ENCODE measurements around the gene KDELR1. TPM values are rescaled to one million over a fixed set of nuclear protein-coding genes. Genes with fewer than 3 reads are reported as not detected.

The KDELR1 gene
- total and polyA plus RNA-seq, 9 of the 15 experiments (the other 6 are each of a cell fraction or from before 2014, with no cell fraction given): 6.1 to 165 (median 58.5) TPM

DNA sequence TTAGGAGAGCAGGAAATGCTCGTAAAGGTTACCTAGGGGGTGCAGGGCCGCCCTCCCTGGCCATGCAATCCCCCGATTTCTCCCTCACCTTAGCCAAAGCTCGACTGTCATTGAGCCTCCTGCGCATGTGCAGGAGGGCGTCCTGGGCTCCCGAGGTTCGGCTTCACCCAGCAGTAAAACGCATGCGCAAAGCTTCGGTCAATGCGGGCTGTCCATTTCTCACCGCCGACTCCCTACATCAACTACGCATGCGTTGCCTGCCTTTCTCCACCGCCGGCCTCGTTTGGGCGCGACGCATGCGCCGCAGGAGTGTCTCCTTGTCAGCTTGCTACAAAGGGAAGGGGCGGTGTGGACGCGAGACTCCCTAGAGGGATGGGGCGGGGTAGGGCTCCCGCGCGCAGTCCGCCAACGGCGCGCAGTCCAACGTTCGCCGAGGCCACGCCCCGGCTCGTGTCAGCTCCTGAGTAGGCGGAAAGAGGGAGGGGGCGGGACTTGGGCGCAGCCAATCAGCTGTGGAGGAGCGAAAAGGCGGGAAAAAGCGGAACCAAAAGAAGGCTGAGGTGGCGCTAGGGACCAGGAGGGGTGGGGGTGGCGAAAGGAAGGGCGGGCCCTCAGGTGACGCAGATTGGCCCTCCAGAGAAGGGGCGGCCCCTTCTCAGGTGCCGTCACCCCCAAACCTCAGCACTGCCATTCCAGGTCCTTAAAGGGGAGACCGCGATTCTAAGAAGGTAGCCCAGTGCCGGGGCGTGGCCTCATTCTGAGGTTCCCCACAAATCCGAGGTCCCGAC is 27.3 kb downstream of the KDELR1 start, which contains the start of the genes SYNGR4 and TMEM143 (continued):
- TF ChIP-seq, protein P1, sequence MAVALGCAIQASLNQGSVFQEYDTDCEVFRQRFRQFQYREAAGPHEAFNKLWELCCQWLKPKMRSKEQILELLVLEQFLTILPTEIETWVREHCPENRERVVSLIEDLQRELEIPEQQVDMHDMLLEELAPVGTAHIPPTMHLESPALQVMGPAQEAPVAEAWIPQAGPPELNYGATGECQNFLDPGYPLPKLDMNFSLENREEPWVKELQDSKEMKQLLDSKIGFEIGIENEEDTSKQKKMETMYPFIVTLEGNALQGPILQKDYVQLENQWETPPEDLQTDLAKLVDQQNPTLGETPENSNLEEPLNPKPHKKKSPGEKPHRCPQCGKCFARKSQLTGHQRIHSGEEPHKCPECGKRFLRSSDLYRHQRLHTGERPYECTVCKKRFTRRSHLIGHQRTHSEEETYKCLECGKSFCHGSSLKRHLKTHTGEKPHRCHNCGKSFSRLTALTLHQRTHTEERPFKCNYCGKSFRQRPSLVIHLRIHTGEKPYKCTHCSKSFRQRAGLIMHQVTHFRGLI (CRISPR knock-in tag; IDR thresholded peaks at IDR 0.05): no peak
- TF ChIP-seq, protein P2, sequence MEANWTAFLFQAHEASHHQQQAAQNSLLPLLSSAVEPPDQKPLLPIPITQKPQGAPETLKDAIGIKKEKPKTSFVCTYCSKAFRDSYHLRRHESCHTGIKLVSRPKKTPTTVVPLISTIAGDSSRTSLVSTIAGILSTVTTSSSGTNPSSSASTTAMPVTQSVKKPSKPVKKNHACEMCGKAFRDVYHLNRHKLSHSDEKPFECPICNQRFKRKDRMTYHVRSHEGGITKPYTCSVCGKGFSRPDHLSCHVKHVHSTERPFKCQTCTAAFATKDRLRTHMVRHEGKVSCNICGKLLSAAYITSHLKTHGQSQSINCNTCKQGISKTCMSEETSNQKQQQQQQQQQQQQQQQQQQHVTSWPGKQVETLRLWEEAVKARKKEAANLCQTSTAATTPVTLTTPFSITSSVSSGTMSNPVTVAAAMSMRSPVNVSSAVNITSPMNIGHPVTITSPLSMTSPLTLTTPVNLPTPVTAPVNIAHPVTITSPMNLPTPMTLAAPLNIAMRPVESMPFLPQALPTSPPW (CRISPR knock-in tag; IDR thresholded peaks at IDR 0.05): peak; percentile 85
- TF ChIP-seq ZNF384 (IDR thresholded peaks at IDR 0.05; ENCODE audit: low read depth, low read length): 0 out of 2 replicates have a peak, but pooled peaks have one; percentile 2
- peak; percentile 48; the same call in 1 of the 2 replicates for TF ChIP-seq POLR2AphosphoS5 (IDR thresholded peaks at IDR 0.05; ENCODE audit: control insufficient read depth, insufficient read depth, low read depth, low read length)
- TF ChIP-seq FOXA3 (CRISPR knock-in tag; conservative IDR thresholded peaks at IDR 0.05 in 1 of 2, IDR thresholded peaks at IDR 0.05 in 1 of 2): peak in 1 of 2 experiments; percentile 43; a peak in 1 of 4 replicates
- peak; percentile 41; the same call in 1 of the 2 replicates for TF ChIP-seq ATF3 (IDR thresholded peaks at IDR 0.05)
- no peak for TF ChIP-seq ATF3 (CRISPR knock-in tag; conservative IDR thresholded peaks at IDR 0.05)
- peak; percentile 62 for TF ChIP-seq GABPA (tag; conservative IDR thresholded peaks at IDR 0.05; ENCODE audit: low read depth)
- TF ChIP-seq HDGF (IDR thresholded peaks at IDR 0.05): no peak
- TF ChIP-seq ELF2 (CRISPR knock-in tag; IDR thresholded peaks at IDR 0.05): no peak
- TF ChIP-seq TCF7 (IDR thresholded peaks at IDR 0.05; ENCODE audit: borderline replicate concordance): no peak
- no peak for TF ChIP-seq ATF6 (CRISPR knock-in tag; IDR thresholded peaks at IDR 0.05)
- TF ChIP-seq, protein P3, sequence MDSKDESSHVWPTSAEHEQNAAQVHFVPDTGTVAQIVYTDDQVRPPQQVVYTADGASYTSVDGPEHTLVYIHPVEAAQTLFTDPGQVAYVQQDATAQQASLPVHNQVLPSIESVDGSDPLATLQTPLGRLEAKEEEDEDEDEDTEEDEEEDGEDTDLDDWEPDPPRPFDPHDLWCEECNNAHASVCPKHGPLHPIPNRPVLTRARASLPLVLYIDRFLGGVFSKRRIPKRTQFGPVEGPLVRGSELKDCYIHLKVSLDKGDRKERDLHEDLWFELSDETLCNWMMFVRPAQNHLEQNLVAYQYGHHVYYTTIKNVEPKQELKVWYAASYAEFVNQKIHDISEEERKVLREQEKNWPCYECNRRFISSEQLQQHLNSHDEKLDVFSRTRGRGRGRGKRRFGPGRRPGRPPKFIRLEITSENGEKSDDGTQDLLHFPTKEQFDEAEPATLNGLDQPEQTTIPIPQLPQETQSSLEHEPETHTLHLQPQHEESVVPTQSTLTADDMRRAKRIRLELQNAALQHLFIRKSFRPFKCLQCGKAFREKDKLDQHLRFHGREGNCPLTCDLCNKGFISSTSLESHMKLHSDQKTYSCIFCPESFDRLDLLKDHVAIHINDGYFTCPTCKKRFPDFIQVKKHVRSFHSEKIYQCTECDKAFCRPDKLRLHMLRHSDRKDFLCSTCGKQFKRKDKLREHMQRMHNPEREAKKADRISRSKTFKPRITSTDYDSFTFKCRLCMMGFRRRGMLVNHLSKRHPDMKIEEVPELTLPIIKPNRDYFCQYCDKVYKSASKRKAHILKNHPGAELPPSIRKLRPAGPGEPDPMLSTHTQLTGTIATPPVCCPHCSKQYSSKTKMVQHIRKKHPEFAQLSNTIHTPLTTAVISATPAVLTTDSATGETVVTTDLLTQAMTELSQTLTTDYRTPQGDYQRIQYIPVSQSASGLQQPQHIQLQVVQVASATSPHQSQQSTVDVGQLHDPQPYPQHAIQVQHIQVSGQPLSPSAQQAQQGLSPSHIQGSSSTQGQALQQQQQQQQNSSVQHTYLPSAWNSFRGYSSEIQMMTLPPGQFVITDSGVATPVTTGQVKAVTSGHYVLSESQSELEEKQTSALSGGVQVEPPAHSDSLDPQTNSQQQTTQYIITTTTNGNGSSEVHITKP (IDR thresholded peaks at IDR 0.05; ENCODE audit: partially characterized antibody): peak; percentile 83
- no peak for TF ChIP-seq TAF9B (IDR thresholded peaks at IDR 0.05; ENCODE audit: partially characterized antibody)

Data from K562 (cell line).